Frontal cortex (tissue), 4 donors: ENCODE measurements around the gene CDCP2. TPM values are rescaled to one million over a fixed set of nuclear protein-coding genes. Genes with fewer than 3 reads are reported as not detected.
"Not testable (repeated sequence)": the region's sequence is repeated elsewhere in the genome, so short reads cannot be mapped to it uniquely, and the experiment has no call there.

ENCODE experiments used
- DNase-seq, 2 donors: peaks; one replicate each; pipeline ENCODE4 v3.0.0; 2012; ENCODE audit warnings: low spot score in 2 of 2
- FAIRE-seq: peaks from 2 replicates; lab custom pipeline; 2012; peaks lifted over from hg19 to GRCh38; lab: Jason Lieb, UNC
- total RNA-seq: library from RNA; depleted of rRNA; stranded (reverse); fragments of >200 nt; gene quantifications from one replicate; pipeline ENCODE4 v1.2.3, GENCODE V29; 2014
- donor health status: control.
- donor health status: control.
- donor health status: control.

The CDCP2 gene
- total RNA-seq, 1 donor from 2014 or later: not detected

- DNase-seq: no peak
- no peak for FAIRE-seq
These were observed 16.3 kb upstream of the CDCP2 start for GRCh38 chr1:54169068-54169467.

DNA sequence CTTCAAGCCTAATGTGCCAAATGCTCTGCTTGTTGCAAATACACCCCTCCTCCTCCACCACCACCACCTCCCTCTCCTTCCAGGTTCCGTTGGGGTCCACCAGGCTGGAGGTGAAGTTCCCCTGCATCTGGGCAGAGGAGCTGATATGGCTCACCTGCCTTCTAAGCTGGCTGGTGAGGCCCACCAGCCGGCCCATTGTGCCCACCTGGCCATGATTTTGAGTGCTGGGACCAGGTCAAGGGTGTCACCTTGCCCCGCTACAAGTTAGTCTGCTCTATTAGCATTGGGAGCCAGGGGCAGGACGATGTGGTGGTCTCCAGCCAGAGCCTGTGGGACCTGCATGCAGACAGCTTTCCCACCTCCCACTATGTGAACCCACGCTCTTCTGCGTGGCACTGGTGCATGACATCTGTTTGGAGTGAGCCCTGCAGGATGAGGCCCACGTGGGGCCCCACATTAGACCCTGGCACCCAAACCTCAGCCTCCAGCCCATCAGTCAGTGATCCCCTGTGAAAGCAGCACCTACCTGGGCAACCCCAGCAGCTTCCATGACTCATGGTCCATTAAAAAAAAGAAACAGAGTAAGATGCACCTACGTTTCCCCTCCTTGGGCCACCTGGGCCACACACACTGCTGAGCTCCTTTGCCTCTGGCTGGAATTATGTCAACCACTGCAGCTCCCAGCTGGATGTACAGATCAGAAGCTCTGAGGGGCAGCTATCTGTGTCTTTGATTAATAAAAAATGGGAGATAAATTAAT lies 15.6 kb upstream of the CDCP2 start:
- no peak for DNase-seq

GRCh38 chr1:54167422-54168139 lies 14.8 kb upstream of the CDCP2 start:
- FAIRE-seq (no peak), DNase-seq (no peak)

More for the DNA sequence above, 15.6 kb upstream of the CDCP2 start:
- FAIRE-seq: no peak

DNA sequence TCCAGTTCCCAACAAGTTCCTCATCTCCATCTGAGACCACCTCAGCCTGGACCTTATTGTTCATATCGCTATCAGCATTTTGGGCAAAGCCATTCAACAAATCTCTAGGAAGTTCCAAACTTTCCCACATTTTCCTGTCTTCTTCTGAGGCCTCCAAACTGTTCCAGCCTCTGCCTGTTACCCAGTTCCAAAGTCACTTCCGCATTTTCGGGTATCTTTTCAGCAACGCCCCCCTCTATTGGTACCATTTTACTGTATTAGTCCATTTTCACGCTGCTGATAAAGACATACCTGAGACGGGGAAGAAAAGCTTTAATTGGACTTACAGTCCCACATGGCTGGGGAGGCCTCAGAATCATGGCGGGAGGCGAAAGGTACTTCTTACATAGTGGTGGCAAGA lies 13.6 kb upstream of the CDCP2 start:
- not testable (repeated sequence) for FAIRE-seq, DNase-seq

- DNase-seq (no peak), FAIRE-seq (no peak)
These were observed 12.3 kb upstream of the CDCP2 start for GRCh38 chr1:54165146-54165545.

DNA sequence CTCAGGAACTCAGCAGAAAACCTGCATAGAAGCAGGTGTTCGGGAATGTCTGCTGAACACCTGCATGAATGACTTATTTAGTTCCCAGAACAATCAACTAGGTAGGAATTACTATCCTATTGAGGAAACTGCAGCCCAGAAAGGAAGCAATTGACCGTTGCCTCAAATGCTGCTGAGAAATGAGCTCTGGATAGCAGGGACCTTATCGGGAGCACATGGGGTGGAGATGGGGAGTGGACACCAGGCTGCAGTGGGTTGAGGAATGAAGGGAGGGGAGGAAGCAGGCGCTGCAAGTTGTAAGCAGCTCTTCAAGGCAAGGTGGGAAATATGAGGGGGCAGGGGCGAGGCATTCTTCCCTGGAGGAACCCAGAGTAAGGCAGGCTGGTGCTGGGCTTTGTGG lies 10.8 kb upstream of the CDCP2 start:
- FAIRE-seq (no peak), DNase-seq (no peak)

DNA sequence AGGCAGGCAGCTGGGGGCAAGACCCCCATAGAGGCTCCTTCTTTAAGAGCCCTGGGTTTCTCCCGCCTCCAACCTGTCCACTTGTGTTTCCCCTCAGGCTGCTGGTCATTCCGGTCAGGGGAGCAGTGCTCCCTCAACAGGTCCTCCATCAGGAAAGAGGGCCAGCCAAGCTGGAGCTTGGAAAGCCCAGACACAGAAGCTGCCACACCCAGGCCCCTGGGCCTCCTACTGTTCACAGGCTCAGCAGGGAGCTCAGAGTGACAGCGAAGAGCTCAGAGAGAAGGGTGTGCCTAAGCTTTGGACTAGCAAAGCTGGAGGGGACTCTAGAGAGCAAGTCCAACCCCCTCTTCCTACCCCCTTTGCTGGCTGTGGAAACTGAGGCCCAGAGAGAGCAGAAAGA lies 10.3 kb upstream of the CDCP2 start:
- DNase-seq: no peak
- FAIRE-seq: no peak

- DNase-seq (no peak), FAIRE-seq (no peak)
These were observed 8.8 kb upstream of the CDCP2 start for GRCh38 chr1:54161495-54162168.

DNA sequence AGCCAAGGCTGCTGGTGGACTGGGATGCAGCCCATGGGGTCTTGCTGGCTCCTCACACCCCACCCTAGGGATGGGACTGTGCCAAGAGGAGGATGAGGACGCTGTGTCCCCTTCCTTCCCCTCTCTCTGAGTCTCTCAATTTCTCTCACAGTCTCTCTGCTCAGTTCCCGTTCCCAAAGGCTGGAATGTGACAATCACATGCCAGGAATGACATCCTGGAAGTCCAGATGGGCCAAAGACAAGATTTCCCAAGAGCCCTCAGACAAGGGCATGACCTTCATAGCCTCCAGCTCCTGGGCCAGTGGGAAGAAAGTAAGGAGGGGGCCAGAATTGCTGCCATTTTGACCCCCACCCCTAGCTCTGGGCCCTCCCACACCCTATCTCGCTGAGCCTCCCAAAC lies 7.6 kb upstream of the CDCP2 start:
- FAIRE-seq: no peak

GRCh38 chr1:54159733-54160316 lies 7.0 kb upstream of the CDCP2 start:
- FAIRE-seq (no peak), DNase-seq (no peak)

More for the DNA sequence above, 7.6 kb upstream of the CDCP2 start:
- DNase-seq: no peak

DNA sequence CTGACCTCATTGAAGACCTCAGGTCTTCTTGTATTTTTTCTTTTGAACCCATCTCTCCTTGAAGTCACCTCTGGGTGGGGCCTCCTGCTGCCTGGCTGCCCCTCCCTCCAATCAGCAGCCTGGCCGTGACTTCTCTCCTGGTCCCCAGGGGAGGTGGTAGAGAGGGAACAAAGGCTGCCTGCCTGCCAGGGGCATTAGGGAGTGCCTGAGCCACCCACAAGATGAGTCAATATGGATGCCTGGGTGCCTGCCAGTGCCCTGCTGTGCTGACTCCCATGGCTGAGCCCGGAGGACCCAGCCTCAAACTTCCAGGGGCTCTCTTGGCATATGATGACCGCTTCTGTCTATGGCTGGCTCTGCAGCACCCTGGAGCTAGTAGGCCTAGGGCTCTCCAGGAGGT lies 5.3 kb upstream of the CDCP2 start:
- FAIRE-seq: no peak

DNA sequence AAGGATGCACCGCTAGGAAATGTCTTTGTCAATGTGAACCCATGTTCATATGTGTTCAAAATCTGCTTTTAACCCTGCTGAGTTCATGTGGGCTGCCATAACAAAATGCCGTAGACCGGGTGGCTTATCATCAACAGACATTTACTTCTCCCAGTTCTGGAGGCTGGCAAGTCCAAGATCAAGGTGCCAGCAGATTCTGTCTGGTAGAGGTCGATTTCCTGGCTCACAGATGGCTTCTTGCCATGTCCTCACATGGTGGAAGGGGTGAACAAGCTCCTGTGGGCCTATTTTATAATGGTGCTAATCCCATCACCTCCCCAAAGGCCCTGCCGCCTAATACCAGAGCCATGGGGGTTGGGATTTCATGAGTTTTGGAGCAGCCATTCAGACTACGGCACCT lies 4.6 kb upstream of the CDCP2 start:
- no peak for FAIRE-seq

More for the DNA sequence above, 5.3 kb upstream of the CDCP2 start:
- DNase-seq: no peak

DNA sequence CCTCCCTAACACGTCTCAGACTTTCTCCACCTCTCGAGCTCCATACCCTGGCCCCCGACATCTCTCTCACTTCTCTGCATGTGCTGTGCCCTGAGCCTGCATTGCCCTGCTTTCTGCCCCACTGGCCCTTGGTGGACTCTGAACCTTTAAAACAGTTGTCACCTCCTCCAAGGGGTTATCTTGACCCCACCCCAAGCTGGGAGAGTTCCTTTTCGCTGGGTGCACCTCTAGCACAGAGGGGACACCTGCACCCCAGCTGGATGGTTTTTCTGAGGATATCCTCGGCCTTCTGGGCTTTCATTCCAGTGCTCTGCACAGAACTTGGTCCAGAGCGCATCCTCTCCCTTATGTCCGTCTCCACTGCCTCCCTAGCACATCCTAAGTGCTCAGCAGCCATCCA lies 4.2 kb upstream of the CDCP2 start:
- DNase-seq (no peak), FAIRE-seq (no peak)

More for the DNA sequence above, 4.6 kb upstream of the CDCP2 start:
- no peak for DNase-seq

- no peak for DNase-seq
- no peak for FAIRE-seq
These were observed 3.4 kb upstream of the CDCP2 start for GRCh38 chr1:54156201-54156600.

DNA sequence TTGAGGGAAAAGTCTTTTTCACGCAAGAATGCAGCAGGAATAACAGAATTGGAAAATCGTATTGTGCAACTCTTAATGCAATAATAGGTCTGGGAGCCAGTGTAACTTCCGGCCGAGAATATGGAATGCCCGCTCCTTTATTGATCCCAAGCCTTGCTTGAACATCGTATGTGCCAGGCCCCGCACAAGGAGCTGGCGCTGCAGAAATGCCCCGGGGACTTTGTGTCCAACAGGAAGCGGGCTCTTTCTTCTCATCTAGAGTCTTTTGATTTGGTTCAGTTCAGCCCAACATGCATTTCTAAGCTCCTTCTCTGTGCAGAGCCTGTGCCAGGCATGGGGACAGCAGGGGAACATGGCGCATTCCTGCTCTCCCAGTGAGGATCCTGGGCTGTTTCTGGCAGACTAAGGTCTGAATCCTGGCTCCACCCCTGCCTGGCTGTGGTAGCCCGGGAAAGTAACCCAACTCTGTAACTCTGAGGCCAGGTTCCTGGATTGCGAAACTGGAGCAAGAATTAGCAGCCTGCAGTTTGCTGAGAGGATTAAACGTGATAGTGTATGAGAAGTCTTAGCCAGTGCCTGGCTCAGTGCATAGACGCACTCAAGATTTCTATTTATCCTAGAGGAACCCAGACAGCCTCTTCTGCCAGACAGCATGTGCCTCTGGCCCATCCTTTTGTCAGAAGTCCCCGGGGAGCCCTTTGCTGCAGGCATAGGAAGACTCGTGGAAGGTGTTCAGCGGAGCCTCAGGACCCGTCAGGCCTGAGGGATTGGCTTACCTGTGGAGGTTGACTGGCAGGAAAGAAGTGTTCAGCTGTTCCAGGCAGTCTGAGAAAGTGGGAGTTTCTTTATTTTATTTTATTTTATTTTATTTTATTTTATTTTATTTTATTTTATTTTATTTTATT lies 987 bp upstream of the CDCP2 start:
- no peak for FAIRE-seq

GRCh38 chr1:54151013-54151412 lies 1.8 kb downstream of the CDCP2 start:
- FAIRE-seq (no peak), DNase-seq (no peak)

More for the DNA sequence above, 987 bp upstream of the CDCP2 start:
- DNase-seq: no peak

GRCh38 chr1:54149734-54150133 lies 3.1 kb downstream of the CDCP2 start:
- FAIRE-seq (no peak), DNase-seq (no peak)

- FAIRE-seq: no peak
- DNase-seq: no peak
These were observed 8.4 kb downstream of the CDCP2 start for GRCh38 chr1:54144366-54144765.

DNA sequence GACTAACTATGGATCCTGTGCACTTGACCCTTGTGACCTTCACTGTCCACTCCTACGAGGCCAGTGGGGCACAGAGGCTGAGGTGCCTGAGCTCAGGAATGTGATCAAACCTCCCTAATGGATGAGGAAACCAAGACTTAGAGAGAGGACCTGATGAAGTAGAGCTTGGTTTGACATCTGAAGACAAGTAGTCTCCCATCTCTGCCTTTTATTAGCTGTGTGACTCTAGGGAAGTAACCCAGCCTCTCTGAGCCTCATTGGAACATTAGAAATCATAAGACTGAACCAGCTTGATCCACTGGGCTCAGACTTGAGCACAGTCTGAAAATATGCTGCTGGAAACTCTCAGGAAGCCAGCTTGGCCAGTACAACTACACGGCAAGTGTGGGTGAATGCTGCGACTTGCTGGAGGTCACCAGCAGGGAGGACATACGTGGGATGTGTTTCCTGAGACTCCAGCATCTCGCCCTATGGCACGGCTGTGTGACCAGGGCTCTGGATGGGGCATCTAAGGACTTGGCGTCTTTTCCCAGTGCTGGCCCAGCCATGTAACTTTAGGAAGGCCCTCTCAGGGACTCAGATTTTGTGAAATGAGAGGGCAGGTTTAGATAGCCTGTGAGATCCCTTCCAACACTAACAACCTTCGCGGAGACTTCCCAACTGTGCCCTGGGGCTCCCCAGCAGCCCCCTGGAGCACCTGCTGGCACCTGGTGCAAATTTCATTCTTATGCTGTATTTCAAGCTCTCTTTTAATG lies 10.5 kb downstream of the CDCP2 start:
- DNase-seq (no peak), FAIRE-seq (no peak)
